ENCODE data around the gene CHN1. TPM values are rescaled to one million over a fixed set of nuclear protein-coding genes. Genes with fewer than 3 reads are reported as not detected.

Gene CHN1
- total RNA-seq, 1 donor from 2014 or later: 7.8 TPM

DNA sequence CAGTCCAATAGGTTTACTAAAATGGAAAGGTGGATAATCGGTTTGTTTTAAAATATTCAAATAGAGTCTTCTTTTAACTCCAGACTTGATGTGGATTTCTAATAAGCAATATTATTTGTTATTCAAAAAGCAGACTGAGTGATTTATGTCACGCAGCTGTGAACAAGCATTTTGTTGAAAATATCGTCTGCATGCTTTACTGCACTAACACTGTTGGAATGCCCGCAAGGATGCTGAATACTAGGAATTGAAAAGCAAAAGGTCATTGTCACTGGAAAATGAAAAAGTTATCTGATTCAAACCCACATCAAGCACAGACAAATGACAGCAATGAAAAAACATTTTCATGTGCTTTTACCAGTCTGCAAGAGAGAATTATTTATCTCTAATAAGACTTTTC lies 31.1 kb downstream of the CHN1 start:
- H3K4me3 ChIP-seq: no peak overlapping the region
- TF ChIP-seq, protein P1, sequence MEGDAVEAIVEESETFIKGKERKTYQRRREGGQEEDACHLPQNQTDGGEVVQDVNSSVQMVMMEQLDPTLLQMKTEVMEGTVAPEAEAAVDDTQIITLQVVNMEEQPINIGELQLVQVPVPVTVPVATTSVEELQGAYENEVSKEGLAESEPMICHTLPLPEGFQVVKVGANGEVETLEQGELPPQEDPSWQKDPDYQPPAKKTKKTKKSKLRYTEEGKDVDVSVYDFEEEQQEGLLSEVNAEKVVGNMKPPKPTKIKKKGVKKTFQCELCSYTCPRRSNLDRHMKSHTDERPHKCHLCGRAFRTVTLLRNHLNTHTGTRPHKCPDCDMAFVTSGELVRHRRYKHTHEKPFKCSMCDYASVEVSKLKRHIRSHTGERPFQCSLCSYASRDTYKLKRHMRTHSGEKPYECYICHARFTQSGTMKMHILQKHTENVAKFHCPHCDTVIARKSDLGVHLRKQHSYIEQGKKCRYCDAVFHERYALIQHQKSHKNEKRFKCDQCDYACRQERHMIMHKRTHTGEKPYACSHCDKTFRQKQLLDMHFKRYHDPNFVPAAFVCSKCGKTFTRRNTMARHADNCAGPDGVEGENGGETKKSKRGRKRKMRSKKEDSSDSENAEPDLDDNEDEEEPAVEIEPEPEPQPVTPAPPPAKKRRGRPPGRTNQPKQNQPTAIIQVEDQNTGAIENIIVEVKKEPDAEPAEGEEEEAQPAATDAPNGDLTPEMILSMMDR (IDR thresholded peaks at IDR 0.05): no peak
- H3K27ac ChIP-seq: no peak overlapping the region
- no peak for DNase-seq (ENCODE audit: low spot score in 2 of 2)
- H3K36me3 ChIP-seq: no peaks in the 10 kb centered on the region
- no peaks in the 10 kb centered on the region for H3K9me3 ChIP-seq
- intact Hi-C loops (cut with DNase I): no loop called here
- H3K4me1 ChIP-seq: peaks cover 0 to 4% of the 10 kb centered on the region in 2 donors
- no peaks in the 10 kb centered on the region for H3K27me3 ChIP-seq

DNA sequence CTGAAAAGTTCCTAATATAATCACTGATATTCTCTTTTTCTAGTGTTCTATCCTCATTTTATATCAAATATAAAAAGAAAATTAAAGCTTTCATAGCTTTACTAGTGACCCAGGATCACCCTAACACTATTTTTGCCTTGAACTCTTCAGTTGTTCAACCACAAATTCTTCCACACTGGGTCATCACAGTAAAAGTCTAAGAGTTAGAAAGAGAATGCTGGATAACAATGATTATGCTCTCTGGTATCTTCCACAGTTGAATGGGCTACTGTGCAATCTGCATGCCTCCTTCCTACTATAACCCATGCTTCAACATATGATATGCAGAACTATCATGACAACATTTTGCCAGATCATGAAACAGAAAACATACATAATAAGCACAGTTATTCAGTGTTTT lies 32.3 kb downstream of the CHN1 start:
- Histone ChIP-seq H3K27me3 (no peaks in the 10 kb centered on the region), H3K9me3 (no peaks in the 10 kb centered on the region), H3K4me3 (no peak overlapping the region), H3K27ac (no peak overlapping the region), H3K36me3 (no peaks in the 10 kb centered on the region), H3K4me1 (peaks cover 0 to 4% of the 10 kb centered on the region in 2 donors)
- DNase-seq (ENCODE audit: low spot score in 2 of 2): no peak
- intact Hi-C loops (cut with DNase I): no loop called here
- TF ChIP-seq, protein P1 (IDR thresholded peaks at IDR 0.05): no peak

DNA sequence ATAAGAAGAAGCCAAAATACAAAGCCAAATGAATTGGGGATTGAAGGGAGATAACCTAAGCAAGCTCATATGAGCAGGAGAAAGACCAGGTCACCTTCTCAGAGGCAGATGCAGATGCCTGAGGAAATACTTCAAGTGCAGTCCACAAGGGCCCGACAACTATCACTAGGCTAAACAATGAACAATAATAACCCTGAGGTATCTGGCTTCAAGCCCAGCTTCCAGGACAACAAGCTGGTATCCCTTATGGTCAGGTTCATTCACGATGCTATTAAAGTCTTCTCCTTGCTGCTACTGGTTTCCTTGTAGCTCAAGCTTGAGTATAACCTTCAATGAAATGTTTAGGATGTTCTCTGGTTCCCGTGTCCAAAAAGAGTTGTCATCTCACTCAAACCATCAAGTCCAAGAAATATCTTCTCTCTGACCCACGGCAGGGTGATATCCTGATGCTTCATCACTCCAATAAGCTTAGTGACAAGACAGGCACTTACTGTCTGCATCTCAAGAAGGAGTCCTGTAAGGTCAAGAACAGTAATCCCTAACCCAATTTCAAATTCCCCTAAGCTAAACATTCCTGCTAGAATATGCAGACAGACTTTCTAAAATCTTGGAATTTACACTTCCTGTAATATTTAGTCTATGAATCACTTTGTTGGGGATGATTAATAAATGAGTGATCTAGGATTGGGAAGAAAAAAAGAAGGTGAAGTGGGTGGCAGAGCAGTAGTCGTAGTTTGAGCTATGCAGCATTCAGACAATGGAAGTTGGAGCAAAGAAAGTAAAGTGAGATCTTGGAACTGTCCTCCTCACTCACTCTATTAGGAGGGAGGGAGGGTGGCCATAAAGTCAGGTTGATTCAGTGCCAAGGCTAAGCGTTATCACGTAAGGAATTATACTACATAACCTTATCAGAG lies 33.1 kb downstream of the CHN1 start:
- no peak for DNase-seq (ENCODE audit: low spot score in 2 of 2)
- no peak overlapping the region for H3K27ac ChIP-seq
- intact Hi-C loops (cut with DNase I): no loop called here
- no peak overlapping the region for H3K4me3 ChIP-seq
- TF ChIP-seq, protein P1 (IDR thresholded peaks at IDR 0.05): no peak
- H3K36me3 ChIP-seq: no peaks in the 10 kb centered on the region
- H3K9me3 ChIP-seq: no peaks in the 10 kb centered on the region
- H3K4me1 ChIP-seq: peaks cover 0 to 7% of the 10 kb centered on the region in 2 donors
- no peaks in the 10 kb centered on the region for H3K27me3 ChIP-seq

DNA sequence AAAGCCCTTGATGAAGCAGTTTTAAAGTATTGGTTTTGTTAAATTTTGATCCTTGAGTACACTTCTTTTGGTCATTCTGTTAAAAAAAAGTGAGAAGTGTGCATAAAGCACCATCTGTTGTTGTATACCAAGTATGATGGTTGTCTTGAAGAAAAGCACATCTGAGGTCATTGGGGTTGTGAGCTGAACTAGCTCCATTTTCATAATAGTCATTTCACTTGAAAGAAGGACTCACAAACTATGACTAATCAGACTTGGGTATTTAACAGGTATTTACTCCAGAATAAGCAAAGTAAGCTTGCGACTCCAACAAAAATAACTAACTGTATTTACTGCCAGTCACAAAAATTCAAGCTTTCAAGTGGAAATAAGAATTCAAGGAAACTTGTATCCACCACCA lies 35.1 kb downstream of the CHN1 start:
- Histone ChIP-seq H3K9me3 (no peaks in the 10 kb centered on the region), H3K27me3 (no peaks in the 10 kb centered on the region), H3K4me1 (peaks cover 0 to 7% of the 10 kb centered on the region in 2 donors), H3K27ac (no peak overlapping the region), H3K36me3 (no peaks in the 10 kb centered on the region), H3K4me3 (no peak overlapping the region)
- intact Hi-C loops (cut with DNase I): no loop called here
- TF ChIP-seq, protein P1 (IDR thresholded peaks at IDR 0.05): no peak
- DNase-seq (ENCODE audit: low spot score in 2 of 2): no peak

DNA sequence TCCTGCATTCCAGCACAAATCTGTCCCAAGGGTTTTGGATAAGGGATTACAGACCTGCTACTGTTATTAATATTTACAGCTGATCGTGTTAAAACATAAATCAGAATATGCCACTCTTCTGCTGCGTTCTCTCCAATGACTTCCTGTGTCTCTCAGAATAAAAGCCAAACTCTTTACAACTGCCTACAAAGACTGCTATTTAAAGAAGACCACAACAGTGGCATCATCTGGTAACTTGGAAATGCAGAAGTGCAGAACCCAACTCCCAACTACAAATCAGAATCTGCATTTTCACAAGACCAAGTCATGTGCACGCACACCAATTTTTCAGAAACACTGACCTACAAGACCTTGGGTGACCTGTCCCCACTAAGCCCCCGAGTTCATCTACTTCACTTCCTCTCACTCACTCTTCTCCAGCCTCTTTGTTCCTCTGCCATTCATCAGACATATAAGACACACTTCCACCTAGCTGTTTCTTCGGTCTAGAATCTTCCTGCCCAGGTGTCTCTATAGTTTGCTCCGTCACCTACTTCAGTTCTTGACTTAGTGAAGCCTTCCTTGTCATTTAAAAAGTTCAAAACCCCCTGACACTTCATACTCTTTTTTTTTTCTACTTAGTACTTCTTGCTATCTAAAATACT lies 36.0 kb downstream of the CHN1 start:
- no peaks in the 10 kb centered on the region for H3K9me3 ChIP-seq
- no peak overlapping the region for H3K27ac ChIP-seq
- no peaks in the 10 kb centered on the region for H3K36me3 ChIP-seq
- TF ChIP-seq, protein P1 (IDR thresholded peaks at IDR 0.05): no peak
- DNase-seq (ENCODE audit: low spot score in 2 of 2): no peak
- H3K4me1 ChIP-seq: peaks cover 0 to 7% of the 10 kb centered on the region in 2 donors
- intact Hi-C loops (cut with DNase I): no loop called here
- no peak overlapping the region for H3K4me3 ChIP-seq
- H3K27me3 ChIP-seq: no peaks in the 10 kb centered on the region

All from ascending aorta (tissue), 2 donors.